ENCODE results near the gene KLHL25. TPM values are rescaled to one million over a fixed set of nuclear protein-coding genes. Genes with fewer than 3 reads are reported as not detected.
"Not testable (repeated sequence)": the region's sequence is repeated elsewhere in the genome, so short reads cannot be mapped to it uniquely, and the experiment has no call there.

Gene KLHL25
- total RNA-seq, 2 donors from 2014 or later = 10.0 to 10.3 TPM

- intact Hi-C loops (cut with DNase I) = no loop called here
- no peak for DNase-seq (ENCODE audit: low spot score)
Measured at GRCh38 chr15:85813234-85813633, 18.5 kb upstream of the KLHL25 start.

GRCh38 chr15:85810075-85810474 is 15.3 kb upstream of the KLHL25 start:
- intact Hi-C loops (cut with DNase I) = no loop called here
- no peak for DNase-seq (ENCODE audit: low spot score)

GRCh38 chr15:85805420-85805819 is 10.7 kb upstream of the KLHL25 start:
- intact Hi-C loops (cut with DNase I) = no loop called here
- DNase-seq (ENCODE audit: low spot score) = no peak

- intact Hi-C loops (cut with DNase I) = no loop called here
- peak; percentile 45 for DNase-seq (ENCODE audit: low spot score)
Measured at GRCh38 chr15:85804481-85805170, 9.9 kb upstream of the KLHL25 start.

- intact Hi-C loops (cut with DNase I) = not testable (repeated sequence)
- DNase-seq (ENCODE audit: low spot score) = peak; percentile 46
Measured at GRCh38 chr15:85802617-85803016, 7.9 kb upstream of the KLHL25 start.

DNA sequence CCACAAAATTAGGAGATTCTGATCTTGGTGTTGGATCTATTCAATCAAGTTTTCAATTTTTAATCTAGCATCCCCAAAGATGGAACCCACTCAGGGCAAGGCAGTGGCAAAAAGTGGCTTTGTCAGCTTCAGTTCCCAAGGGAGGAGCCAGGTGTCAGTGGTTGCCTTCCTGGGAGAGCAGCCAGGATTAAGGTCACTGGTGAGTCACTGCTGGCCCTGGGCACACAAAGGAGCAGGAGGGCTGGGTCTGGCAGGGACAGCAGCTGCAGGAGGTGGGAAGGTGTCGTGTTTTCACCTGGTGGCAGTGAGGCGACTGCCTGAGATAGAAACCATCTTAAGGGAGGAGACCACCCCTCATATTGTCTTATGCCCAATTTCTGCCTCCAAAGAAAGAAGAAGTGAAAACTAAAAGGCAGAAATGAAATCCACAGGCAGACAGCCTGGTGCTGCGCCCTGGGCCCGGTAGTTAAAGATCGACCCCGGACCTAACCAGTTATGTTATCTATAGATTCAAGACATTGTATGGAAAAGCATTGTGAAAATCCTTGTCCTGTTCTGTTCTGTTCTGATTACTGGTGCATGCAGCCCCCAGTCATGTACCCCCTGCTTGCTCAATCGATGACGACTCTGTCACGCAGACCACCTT is 5.9 kb upstream of the KLHL25 start:
- peak; percentile 72 for DNase-seq (ENCODE audit: low spot score)
- intact Hi-C loops (cut with DNase I) = no loop called here

GRCh38 chr15:85796371-85796770 is 1.6 kb upstream of the KLHL25 start:
- intact Hi-C loops (cut with DNase I) = loop anchor here in 1 of 2 donors (5.0 kb wide), 1 partner anchor 36 kb away; no protein-coding TSS in a partner anchor
- not testable (repeated sequence) for DNase-seq (ENCODE audit: low spot score)

DNA sequence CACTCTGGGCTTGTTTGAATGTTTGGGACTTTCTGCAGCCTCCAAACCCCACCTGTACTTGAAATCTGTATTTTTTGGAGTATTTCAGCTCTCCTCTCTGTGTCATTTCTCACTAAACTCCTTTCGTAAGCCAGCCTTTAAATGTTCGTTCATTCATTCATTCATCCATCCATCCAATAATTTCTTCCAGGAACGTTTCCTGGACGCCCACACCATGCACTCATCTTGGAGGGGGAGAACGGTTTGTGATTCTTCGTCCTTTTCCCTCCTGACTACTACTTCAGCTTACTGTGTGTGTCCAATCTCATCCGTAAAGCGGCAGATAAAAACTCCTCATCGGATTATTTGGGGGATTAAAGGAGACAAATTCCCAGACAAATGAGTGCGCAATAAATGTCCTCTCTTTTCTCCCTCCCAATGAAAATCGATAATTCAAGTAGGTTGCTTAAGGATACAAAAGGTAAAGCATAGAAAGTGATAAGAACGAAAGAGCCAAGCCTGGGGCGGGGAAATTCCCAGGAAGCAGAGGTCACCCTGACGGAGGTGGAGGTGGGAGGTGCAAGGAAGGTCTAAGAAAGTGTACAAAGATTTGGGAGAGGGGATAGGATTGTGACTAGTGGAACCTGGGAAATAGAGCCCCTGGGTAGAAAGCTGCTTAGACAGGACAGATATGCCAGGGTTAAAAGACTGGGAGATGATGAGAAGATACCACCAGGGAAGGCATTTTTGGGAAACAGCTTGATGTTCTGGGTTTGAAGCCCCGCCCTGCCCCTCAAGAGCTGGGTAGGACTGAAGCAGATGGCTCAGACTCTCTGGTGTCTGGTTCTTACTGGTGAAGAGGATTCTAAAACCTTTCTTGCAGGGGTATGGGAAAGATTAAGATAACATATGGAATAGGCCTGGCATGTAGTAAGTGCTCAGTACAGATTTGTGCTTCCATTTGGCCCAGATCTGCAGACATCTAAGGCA is 896 bp upstream of the KLHL25 start:
- peak; percentile 31 for DNase-seq (ENCODE audit: low spot score)
- intact Hi-C loops (cut with DNase I) = loop anchor here in 1 of 2 donors (5.0 kb wide), 1 partner anchor 37 kb away; no protein-coding TSS in a partner anchor

DNA sequence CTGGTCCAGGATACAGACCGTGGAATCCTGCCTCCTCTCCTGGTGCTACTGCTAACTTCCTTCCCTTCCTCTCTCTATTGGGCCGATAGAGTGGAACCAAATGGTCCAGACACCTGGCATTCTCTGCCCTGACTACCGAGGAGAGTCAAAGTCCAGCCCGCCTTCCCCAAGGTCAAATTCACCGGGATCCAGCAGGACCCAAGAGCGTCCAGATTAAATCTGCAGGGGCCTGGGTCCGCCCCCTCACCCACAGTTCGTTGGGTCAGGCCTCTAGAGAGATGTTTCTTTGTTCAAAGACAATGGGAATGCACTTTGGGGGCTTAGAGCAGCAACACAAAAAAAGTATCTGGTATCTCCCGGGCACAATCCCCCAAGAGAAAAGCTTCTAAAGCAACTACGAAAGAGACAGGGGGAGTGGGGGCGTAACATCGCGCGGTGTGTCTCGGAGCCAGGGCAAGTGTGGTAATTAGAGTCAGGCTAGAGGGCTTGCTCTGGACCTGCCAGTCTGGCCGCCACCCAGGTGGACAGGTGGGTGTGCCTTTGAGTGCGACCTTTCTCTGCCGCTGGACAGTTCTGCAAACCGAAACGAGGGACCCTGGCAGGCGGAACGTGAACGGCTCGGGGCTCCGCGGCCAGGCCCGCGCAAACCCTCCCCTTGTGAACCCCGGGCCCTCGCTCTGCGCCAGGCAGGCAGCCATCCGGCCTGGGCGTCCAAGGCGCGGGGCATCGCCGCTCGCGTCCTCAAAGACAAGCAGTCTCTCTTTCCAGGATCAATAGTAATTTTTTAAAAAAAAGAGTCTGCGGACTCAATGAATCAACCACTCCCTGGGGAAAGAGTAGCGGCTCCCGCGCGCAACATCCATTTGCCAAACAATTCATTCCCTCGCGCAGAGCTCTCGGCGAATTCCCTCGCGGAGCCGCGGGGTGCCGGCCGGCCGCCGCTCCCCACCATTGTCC is 806 bp downstream of the KLHL25 start:
- intact Hi-C loops (cut with DNase I) = loop anchor here in 1 of 2 donors (5.0 kb wide), 1 partner anchor 42 kb away; no protein-coding TSS in a partner anchor
- peak; percentile 84 for DNase-seq (ENCODE audit: low spot score)

DNA sequence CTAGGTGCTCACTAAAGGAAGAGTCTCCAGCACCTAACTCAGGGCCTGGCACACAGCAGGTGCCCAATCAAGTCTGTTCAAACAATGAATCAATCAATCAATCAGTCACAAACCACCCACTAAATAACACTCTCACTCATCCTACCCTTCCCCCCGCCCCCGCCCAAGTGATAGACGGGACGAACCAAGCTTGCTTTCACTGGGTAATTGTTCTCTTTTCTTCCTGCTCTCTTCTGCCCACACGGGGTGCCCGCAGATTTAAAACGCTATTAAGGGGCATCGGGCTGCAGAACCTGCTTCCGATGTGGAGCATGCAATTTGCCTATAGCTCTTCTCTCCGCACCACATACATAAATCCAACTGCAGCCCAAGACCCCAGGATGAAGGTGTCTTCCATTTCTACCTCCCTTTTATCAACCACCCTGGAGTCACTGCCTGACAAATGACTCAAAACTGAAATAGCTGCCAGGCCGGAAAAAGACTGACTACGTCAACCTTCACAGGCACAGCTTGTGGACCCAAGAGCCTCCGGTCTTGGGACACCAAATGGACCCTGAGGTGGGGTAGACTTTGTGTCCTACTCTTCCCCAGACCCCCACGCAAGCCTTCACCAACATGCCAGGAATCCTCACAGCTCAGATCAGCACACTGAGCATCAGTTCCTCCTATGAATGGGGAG is 1.7 kb downstream of the KLHL25 start:
- peak; percentile 37 for DNase-seq (ENCODE audit: low spot score)
- intact Hi-C loops (cut with DNase I) = loop anchor here in 1 of 2 donors (5.0 kb wide), 1 partner anchor 41 kb away; no protein-coding TSS in a partner anchor

- peak; percentile 68 for DNase-seq (ENCODE audit: low spot score)
- intact Hi-C loops (cut with DNase I) = loop anchor here in 1 of 2 donors (5.0 kb wide), 1 partner anchor 40 kb away; no protein-coding TSS in a partner anchor
Measured at GRCh38 chr15:85792102-85792731, 2.5 kb downstream of the KLHL25 start.

GRCh38 chr15:85789496-85789875 is 5.2 kb downstream of the KLHL25 start:
- intact Hi-C loops (cut with DNase I) = no loop called here
- DNase-seq (ENCODE audit: low spot score) = peak; percentile 35

- intact Hi-C loops (cut with DNase I) = no loop called here
Measured at GRCh38 chr15:85788771-85789495, 5.8 kb downstream of the KLHL25 start.

GRCh38 chr15:85786781-85787114 is 8.0 kb downstream of the KLHL25 start:
- intact Hi-C loops (cut with DNase I) = no loop called here
- DNase-seq (ENCODE audit: low spot score) = no peak

More at GRCh38 chr15:85788771-85789495, 5.8 kb downstream of the KLHL25 start:
- DNase-seq (ENCODE audit: low spot score) = peak; percentile 60

GRCh38 chr15:85785887-85786780 is 8.6 kb downstream of the KLHL25 start:
- DNase-seq (ENCODE audit: low spot score) = no peak
- intact Hi-C loops (cut with DNase I) = no loop called here

GRCh38 chr15:85782064-85782463 is 12.7 kb downstream of the KLHL25 start:
- no peak for DNase-seq (ENCODE audit: low spot score)
- intact Hi-C loops (cut with DNase I) = no loop called here

Measured in posterior vena cava (tissue), 2 donors.